Activated T-cell treated with anti-CD3 and anti-CD28 coated beads, Interleukin-2, amount 50 U/mL, for 48 hours (primary cell): ENCODE results near the gene MAPRE2.

Source experiments
- DNase-seq, 2 experiments: peaks; one replicate each; pipeline ENCODE4 v3.0.0-alpha.2; 2020

The MAPRE2 gene

GRCh38 chr18:35186291-35187034 is 145.2 kb downstream of the MAPRE2 start:
- DNase-seq = no peak

GRCh38 chr18:35189510-35189909 is 148.3 kb downstream of the MAPRE2 start:
- DNase-seq = no peak

GRCh38 chr18:35190948-35191697 is 149.9 kb downstream of the MAPRE2 start:
- DNase-seq = no peak

- DNase-seq = no peak
Measured at GRCh38 chr18:35191698-35192025, 150.4 kb downstream of the MAPRE2 start.

GRCh38 chr18:35192415-35192814 is 151.2 kb downstream of the MAPRE2 start:
- no peak for DNase-seq
